Measurements from ENCODE around the gene IGF1R.

The IGF1R gene

GRCh38 chr15:98744506-98744905 lies 96.2 kb downstream of the IGF1R start:
- no peak for DNase-seq (ENCODE audit: low read depth)
- TF ChIP-seq, protein P1, sequence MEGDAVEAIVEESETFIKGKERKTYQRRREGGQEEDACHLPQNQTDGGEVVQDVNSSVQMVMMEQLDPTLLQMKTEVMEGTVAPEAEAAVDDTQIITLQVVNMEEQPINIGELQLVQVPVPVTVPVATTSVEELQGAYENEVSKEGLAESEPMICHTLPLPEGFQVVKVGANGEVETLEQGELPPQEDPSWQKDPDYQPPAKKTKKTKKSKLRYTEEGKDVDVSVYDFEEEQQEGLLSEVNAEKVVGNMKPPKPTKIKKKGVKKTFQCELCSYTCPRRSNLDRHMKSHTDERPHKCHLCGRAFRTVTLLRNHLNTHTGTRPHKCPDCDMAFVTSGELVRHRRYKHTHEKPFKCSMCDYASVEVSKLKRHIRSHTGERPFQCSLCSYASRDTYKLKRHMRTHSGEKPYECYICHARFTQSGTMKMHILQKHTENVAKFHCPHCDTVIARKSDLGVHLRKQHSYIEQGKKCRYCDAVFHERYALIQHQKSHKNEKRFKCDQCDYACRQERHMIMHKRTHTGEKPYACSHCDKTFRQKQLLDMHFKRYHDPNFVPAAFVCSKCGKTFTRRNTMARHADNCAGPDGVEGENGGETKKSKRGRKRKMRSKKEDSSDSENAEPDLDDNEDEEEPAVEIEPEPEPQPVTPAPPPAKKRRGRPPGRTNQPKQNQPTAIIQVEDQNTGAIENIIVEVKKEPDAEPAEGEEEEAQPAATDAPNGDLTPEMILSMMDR (conservative IDR thresholded peaks at IDR 0.05; ENCODE audit: low read depth, low read length), result no peak
- H3K4me3 ChIP-seq (ENCODE audit: low read length), result no peak overlapping the region

- TF ChIP-seq, protein P1 (conservative IDR thresholded peaks at IDR 0.05; ENCODE audit: low read depth, low read length), result no peak
- H3K4me3 ChIP-seq (ENCODE audit: low read length), result no peak overlapping the region
- no peak for DNase-seq (ENCODE audit: low read depth)
Measured at GRCh38 chr15:98745179-98745578, 96.8 kb downstream of the IGF1R start.

DNA sequence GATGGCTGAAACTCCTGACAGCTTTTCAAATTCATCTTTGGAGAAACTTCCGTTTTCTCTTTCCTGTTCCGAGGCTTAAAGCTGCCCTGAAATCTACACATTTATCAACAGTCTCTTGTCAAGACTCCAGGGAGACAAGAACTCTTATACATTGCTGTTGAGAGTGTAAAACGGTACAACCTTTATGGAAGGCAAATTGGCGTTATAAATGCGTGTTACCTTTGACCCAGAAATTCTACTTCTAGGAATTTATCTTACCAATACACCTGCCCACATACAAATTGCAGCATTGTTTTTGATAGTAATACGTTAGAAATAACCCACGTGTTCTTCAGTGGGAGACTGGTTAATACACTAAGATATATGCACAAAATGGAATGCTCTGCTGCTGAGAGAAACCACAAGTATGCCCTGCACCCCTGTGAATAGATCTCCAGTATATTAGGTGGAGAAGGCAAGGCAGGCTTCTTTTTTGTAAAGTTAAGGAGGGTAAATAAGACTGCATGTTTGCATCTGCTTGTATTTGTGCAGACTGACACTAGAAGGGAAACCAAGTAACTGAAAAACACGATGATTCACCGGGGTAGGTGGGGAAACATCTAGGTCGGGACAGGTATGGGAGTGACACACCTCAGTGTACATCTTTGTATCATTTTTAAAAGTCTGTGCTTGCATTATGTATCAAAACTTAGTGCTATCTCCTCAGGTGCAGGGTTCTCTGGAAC lies 97.5 kb downstream of the IGF1R start:
- DNase-seq (ENCODE audit: low read depth), result no peak
- TF ChIP-seq, protein P1 (conservative IDR thresholded peaks at IDR 0.05; ENCODE audit: low read depth, low read length), result no peak
- H3K4me3 ChIP-seq (ENCODE audit: low read length), result no peak overlapping the region

DNA sequence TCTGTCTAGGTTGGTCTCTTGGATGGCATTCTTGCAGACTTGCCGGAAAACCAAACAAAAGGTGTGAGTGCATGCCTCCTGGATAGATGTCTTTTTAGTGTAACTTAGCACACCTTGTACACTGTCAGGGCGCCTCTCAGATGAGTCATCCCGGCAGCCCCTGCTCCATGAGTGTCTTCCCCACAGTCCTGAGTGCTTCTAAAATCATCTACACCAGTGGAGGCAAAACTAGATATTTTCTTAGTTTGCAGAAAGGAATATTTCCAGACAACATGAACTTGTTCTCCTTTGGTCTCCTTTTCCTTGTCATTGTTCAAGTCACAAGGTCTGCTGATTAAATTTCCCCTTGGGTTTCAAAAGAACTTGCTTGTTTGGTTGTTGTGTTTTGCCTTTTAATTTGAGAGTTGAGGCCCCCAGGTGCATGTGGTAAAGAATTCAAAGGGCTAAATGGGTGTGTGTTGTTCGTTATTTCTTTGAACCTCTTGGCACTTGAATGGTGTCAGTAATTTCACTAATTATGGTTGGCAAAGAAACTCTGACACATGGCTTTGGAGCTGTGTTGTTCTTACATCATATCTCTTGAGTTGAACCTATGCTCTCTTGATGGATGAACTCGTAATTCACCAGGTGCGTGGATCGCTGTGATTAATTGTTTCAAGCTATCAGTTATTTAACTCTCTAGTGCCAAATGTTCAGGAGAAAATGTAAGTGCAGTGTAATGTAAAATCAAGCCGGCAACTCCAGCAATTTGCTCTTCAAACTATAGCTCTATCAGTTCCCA lies 98.2 kb downstream of the IGF1R start:
- no peak overlapping the region for H3K4me3 ChIP-seq (ENCODE audit: low read length)
- TF ChIP-seq, protein P1 (conservative IDR thresholded peaks at IDR 0.05; ENCODE audit: low read depth, low read length), result no peak
- no peak for DNase-seq (ENCODE audit: low read depth)

- no peak overlapping the region for H3K4me3 ChIP-seq (ENCODE audit: low read length)
- DNase-seq (ENCODE audit: low read depth), result no peak
Measured at GRCh38 chr15:98751767-98752166, 103.4 kb downstream of the IGF1R start.

GRCh38 chr15:98753726-98754656 lies 105.7 kb downstream of the IGF1R start:
- TF ChIP-seq, protein P1 (conservative IDR thresholded peaks at IDR 0.05; ENCODE audit: low read depth, low read length), result no peak
- peak overlapping the region; percentile 43 for H3K4me3 ChIP-seq (ENCODE audit: low read length)
- no peak for DNase-seq (ENCODE audit: low read depth)

More at GRCh38 chr15:98751767-98752166, 103.4 kb downstream of the IGF1R start:
- TF ChIP-seq, protein P1 (conservative IDR thresholded peaks at IDR 0.05; ENCODE audit: low read depth, low read length), result no peak
